ENCODE data around the gene TRAPPC3.
"Not testable (repeated sequence)": the region's sequence is repeated elsewhere in the genome, so short reads cannot be mapped to it uniquely, and the experiment has no call there.

Gene TRAPPC3

GRCh38 chr1:36166136-36166535 is 16.9 kb upstream of the TRAPPC3 start:
- DNase-seq, result no peak

GRCh38 chr1:36165145-36165544 is 15.9 kb upstream of the TRAPPC3 start:
- no peak for DNase-seq

- DNase-seq, result no peak
Observed at GRCh38 chr1:36164361-36164760, 15.1 kb upstream of the TRAPPC3 start.

GRCh38 chr1:36163426-36163825 is 14.1 kb upstream of the TRAPPC3 start:
- no peak for DNase-seq

GRCh38 chr1:36162680-36163239 is 13.5 kb upstream of the TRAPPC3 start:
- DNase-seq, result no peak

- DNase-seq, result no peak
Observed at GRCh38 chr1:36161641-36162531, 12.6 kb upstream of the TRAPPC3 start.

- no peak for DNase-seq
Observed at GRCh38 chr1:36160949-36161485, 11.7 kb upstream of the TRAPPC3 start.

GRCh38 chr1:36160388-36160948 is 11.2 kb upstream of the TRAPPC3 start:
- DNase-seq, result no peak

- no peak for DNase-seq
Observed at GRCh38 chr1:36159614-36160387, 10.5 kb upstream of the TRAPPC3 start.

- DNase-seq, result not testable (repeated sequence)
Observed at GRCh38 chr1:36158827-36159252, 9.6 kb upstream of the TRAPPC3 start.

- no peak for DNase-seq
Observed at GRCh38 chr1:36157973-36158826, 8.9 kb upstream of the TRAPPC3 start.

GRCh38 chr1:36157115-36157903 is 8.0 kb upstream of the TRAPPC3 start:
- DNase-seq, result no peak

GRCh38 chr1:36156329-36157114 is 7.2 kb upstream of the TRAPPC3 start:
- DNase-seq, result peak; percentile 14

GRCh38 chr1:36155408-36156328 is 6.4 kb upstream of the TRAPPC3 start, which contains the start of gene MAP7D1:
MAP7D1 (plus strand) TSS chr1:36156160; CDS start chr1:36156418, 258 bp downstream.
- peak; percentile 30 for DNase-seq

- no peak for DNase-seq
Observed at GRCh38 chr1:36154765-36155407, 5.6 kb upstream of the TRAPPC3 start.

- DNase-seq, result no peak
Observed at GRCh38 chr1:36154335-36154734, 5.0 kb upstream of the TRAPPC3 start.

- no peak for DNase-seq
Observed at GRCh38 chr1:36153476-36153875, 4.2 kb upstream of the TRAPPC3 start.

GRCh38 chr1:36151845-36152203 is 2.5 kb upstream of the TRAPPC3 start:
- DNase-seq, result no peak

Data from NCI-H748 treated with DMSO at 0.1 percent for 48 hours (cell line).